COLO668 (cell line): ENCODE data around the gene TSTD1.
"Not testable (repeated sequence)": the region's sequence is repeated elsewhere in the genome, so short reads cannot be mapped to it uniquely, and the experiment has no call there.

Experiments
- DNase-seq: peaks from one replicate; lab custom pipeline; 2025; ENCODE audit not compliant: unreplicated experiment; lab: John Stamatoyannopoulos, UW

Gene TSTD1

GRCh38 chr1:161069241-161069640 lies 30.5 kb upstream of the TSTD1 start:
- no peak for DNase-seq

GRCh38 chr1:161068306-161069234 lies 29.8 kb upstream of the TSTD1 start:
- DNase-seq: no peak

GRCh38 chr1:161066694-161067093 lies 27.9 kb upstream of the TSTD1 start:
- no peak for DNase-seq

- not testable (repeated sequence) for DNase-seq
These were observed 26.9 kb upstream of the TSTD1 start for GRCh38 chr1:161065681-161066080.

- not testable (repeated sequence) for DNase-seq
These were observed 25.2 kb upstream of the TSTD1 start for GRCh38 chr1:161063936-161064335.

GRCh38 chr1:161061419-161061818 lies 22.7 kb upstream of the TSTD1 start:
- no peak for DNase-seq

GRCh38 chr1:161059293-161059692 lies 20.5 kb upstream of the TSTD1 start:
- DNase-seq: no peak

GRCh38 chr1:161054805-161055204 lies 16.0 kb upstream of the TSTD1 start:
- DNase-seq: no peak

GRCh38 chr1:161054232-161054631 lies 15.5 kb upstream of the TSTD1 start:
- DNase-seq: no peak

GRCh38 chr1:161052899-161053298 lies 14.1 kb upstream of the TSTD1 start:
- no peak for DNase-seq

GRCh38 chr1:161051219-161051618 lies 12.5 kb upstream of the TSTD1 start:
- no peak for DNase-seq

- DNase-seq: no peak
These were observed 10.4 kb upstream of the TSTD1 start for GRCh38 chr1:161048949-161049722.

- DNase-seq: no peak
These were observed 9.0 kb upstream of the TSTD1 start for GRCh38 chr1:161047436-161048420.

- DNase-seq: no peak
These were observed 8.0 kb upstream of the TSTD1 start for GRCh38 chr1:161046605-161047228.

- DNase-seq: peak; percentile 94
These were observed 7.2 kb upstream of the TSTD1 start, which contains the start of gene USF1 for GRCh38 chr1:161045736-161046604. Gene USF1, minus strand, starts transcription at chr1:161045977. Its CDS starts 2,702 bp downstream, at chr1:161043275.

GRCh38 chr1:161044908-161045735 lies 6.4 kb upstream of the TSTD1 start:
- peak; percentile 62 for DNase-seq

- no peak for DNase-seq
These were observed 5.8 kb upstream of the TSTD1 start for GRCh38 chr1:161044535-161044907.

- DNase-seq: no peak
These were observed 782 bp upstream of the TSTD1 start for GRCh38 chr1:161039546-161039945.
